IMR-90 (cell line): ENCODE measurements around the gene LRRC2. TPM values are rescaled to one million over a fixed set of nuclear protein-coding genes. Genes with fewer than 3 reads are reported as not detected.

Source experiments
- ATAC-seq: fragments of 200-7000 bp; cut with Tn5 transposase; 2 replicates; pipeline ENCODE4 v1.9.1; 2020; ENCODE audit warnings: low read depth, mild to moderate bottlenecking, moderate library complexity
- BruUV-seq: library from RNA; stranded (reverse); fragments of 400-500 nt; replicated peaks from 2 replicates; lab custom pipeline; 2021; lab: Mats Ljungman, UMichigan
- CTCF ChIA-PET: fragments of 300-600 bp; formaldehyde crosslinking; extraction: SDS; loops from one replicate; lab custom pipeline; 2021; ENCODE audit warnings: antibody characterized with exemption; lab: Yijun Ruan, JAX
- POLR2A ChIA-PET: fragments of 300-600 bp; sonication (Branson Sonifier 250); formaldehyde crosslinking; loops from one replicate; lab custom pipeline; 2022; ENCODE audit warnings: antibody characterized with exemption; ENCODE audit not compliant: unreplicated experiment; lab: Charles Lee
- DNase-seq: peaks from one replicate; pipeline ENCODE4 v3.0.0; 2013
- H2AFZ ChIP-seq: replicated peaks from 2 replicates; pipeline ENCODE3; 2013; ENCODE audit warnings: low read length, mild to moderate bottlenecking; ENCODE audit not compliant: poor library complexity
- H2AK5ac ChIP-seq: 2 replicates; pipeline ENCODE4 v1.6.1; 2013; ENCODE audit warnings: low read depth, low read length, inconsistent platforms
- H2AK9ac ChIP-seq: replicated peaks from 2 replicates; pipeline ENCODE3; 2013; ENCODE audit warnings: mild to moderate bottlenecking, low read depth, low read length, moderate library complexity; ENCODE audit not compliant: poor library complexity
- H2BK120ac ChIP-seq: 2 replicates; pipeline ENCODE4 v1.6.1; 2013; ENCODE audit warnings: low read depth, low read length, inconsistent platforms
- H2BK15ac ChIP-seq: 3 replicates; pipeline ENCODE4 v1.6.1; 2013; ENCODE audit warnings: low read depth, low read length, inconsistent platforms
- H2BK20ac ChIP-seq: 2 replicates; pipeline ENCODE4 v1.6.1; 2013; ENCODE audit warnings: low read depth, mild to moderate bottlenecking, inconsistent platforms, low read length, moderate library complexity
- H2BK5ac ChIP-seq: 2 replicates; pipeline ENCODE4 v1.6.1; 2013; ENCODE audit warnings: mild to moderate bottlenecking, low read depth, low read length, inconsistent platforms; ENCODE audit not compliant: poor library complexity, severe bottlenecking
- H3K14ac ChIP-seq: replicated peaks from 2 replicates; pipeline ENCODE4 v1.6.1; 2013; ENCODE audit warnings: low read depth, low read length, inconsistent platforms
- H3K18ac ChIP-seq: 2 replicates; pipeline ENCODE4 v1.6.1; 2013; ENCODE audit warnings: low read depth, low read length, control low read depth
- H3K23ac ChIP-seq: 2 replicates; pipeline ENCODE4 v1.6.1; 2013; ENCODE audit warnings: low read depth, low read length, inconsistent platforms
- H3K27ac ChIP-seq: 2 replicates; pipeline ENCODE4 v1.5.1; 2013; ENCODE audit warnings: mild to moderate bottlenecking, control low read depth, low read length; ENCODE audit not compliant: insufficient read depth
- H3K27me3 ChIP-seq: 2 replicates; pipeline ENCODE4 v1.6.1; 2013; ENCODE audit warnings: low read length; ENCODE audit not compliant: control insufficient read depth, insufficient read depth
- H3K36me3 ChIP-seq: 2 replicates; pipeline ENCODE4 v1.6.1; 2013; ENCODE audit warnings: low read length, mixed read lengths; ENCODE audit not compliant: control insufficient read depth, insufficient read depth
- H3K4ac ChIP-seq: 2 replicates; pipeline ENCODE4 v1.6.1; 2013; ENCODE audit warnings: low read depth, low read length, inconsistent platforms
- H3K4me1 ChIP-seq: 2 replicates; pipeline ENCODE4 v1.6.1; 2013; ENCODE audit warnings: low read length, mixed read lengths; ENCODE audit not compliant: control insufficient read depth, insufficient read depth
- H3K4me2 ChIP-seq: 2 replicates; pipeline ENCODE4 v1.6.1; 2013; ENCODE audit warnings: low read depth, mild to moderate bottlenecking, control low read depth, low read length, moderate library complexity
- H3K4me3 ChIP-seq: 2 replicates; pipeline ENCODE4 v1.5.1; 2013; ENCODE audit warnings: low read depth, mild to moderate bottlenecking, control low read depth, low read length, moderate library complexity; ENCODE audit not compliant: insufficient read depth
- H3K56ac ChIP-seq: 2 replicates; pipeline ENCODE4 v1.6.1; 2013; ENCODE audit warnings: low read length, inconsistent platforms; ENCODE audit not compliant: insufficient read depth; ENCODE audit errors: extremely low read depth
- H3K79me1 ChIP-seq, 2 experiments: 2 replicates each; pipeline ENCODE4 v1.6.1; 2013; ENCODE audit warnings: low read length in 2 of 2, inconsistent platforms in 1 of 2, low read depth in 1 of 2
- H3K9ac ChIP-seq: 2 replicates; pipeline ENCODE4 v1.6.1; 2013; ENCODE audit warnings: low read depth, low read length, control low read depth
- H3K9me1 ChIP-seq: 2 replicates; pipeline ENCODE4 v1.6.1; 2013; ENCODE audit warnings: low read length, inconsistent platforms; ENCODE audit not compliant: insufficient read depth
- H3K9me3 ChIP-seq: 2 replicates; pipeline ENCODE4 v1.6.1; 2013; ENCODE audit warnings: low read length; ENCODE audit not compliant: control insufficient read depth, insufficient read depth
- H4K20me1 ChIP-seq: 2 replicates; pipeline ENCODE4 v1.6.1; 2013; ENCODE audit warnings: low read length, inconsistent platforms; ENCODE audit not compliant: insufficient read depth
- H4K5ac ChIP-seq: 2 replicates; pipeline ENCODE4 v1.6.1; 2013; ENCODE audit warnings: mild to moderate bottlenecking, low read depth, low read length, control low read depth
- H4K8ac ChIP-seq, 2 experiments: 2 replicates each; pipeline ENCODE4 v1.6.1; 2013; ENCODE audit warnings: low read depth in 2 of 2, low read length in 2 of 2, control low read depth in 1 of 2, inconsistent platforms in 1 of 2
- H4K91ac ChIP-seq: 2 replicates; pipeline ENCODE4 v1.6.1; 2013; ENCODE audit warnings: low read depth, low read length, inconsistent platforms; ENCODE audit not compliant: insufficient read depth
- BHLHE40 ChIP-seq: fragments of 150-350 bp; IDR thresholded peaks from 2 replicates; pipeline ENCODE4 v1.6.1; 2016; ENCODE audit warnings: mild to moderate bottlenecking, low read depth, low read length
- CEBPB ChIP-seq: IDR thresholded peaks from 2 replicates; pipeline ENCODE4 v1.6.1; 2012; ENCODE audit warnings: low read depth, low read length, improper control_type of control experiment
- CHD1 ChIP-seq: IDR thresholded peaks from 2 replicates; pipeline ENCODE4 v1.6.1; 2012; ENCODE audit warnings: low read depth, low read length, improper control_type of control experiment
- FOS ChIP-seq: fragments of 150-350 bp; IDR thresholded peaks from 2 replicates; pipeline ENCODE4 v1.6.1; 2016; ENCODE audit warnings: low read depth, low read length
- MAFK ChIP-seq: IDR thresholded peaks from 2 replicates; pipeline ENCODE4 v1.6.1; 2012; ENCODE audit warnings: low read depth, low read length, improper control_type of control experiment
- MAZ ChIP-seq: IDR thresholded peaks from 2 replicates; pipeline ENCODE4 v1.6.1; 2012; ENCODE audit warnings: low read depth, mild to moderate bottlenecking, low read length, improper control_type of control experiment, moderate library complexity, borderline replicate concordance
- MXI1 ChIP-seq: IDR thresholded peaks from 2 replicates; pipeline ENCODE4 v1.6.1; 2012; ENCODE audit warnings: low read depth, mild to moderate bottlenecking, low read length, moderate library complexity, borderline replicate concordance
- NFE2L2 ChIP-seq: fragments of 150-350 bp; IDR thresholded peaks from 2 replicates; pipeline ENCODE4 v1.6.1; 2016; ENCODE audit warnings: low read depth, mild to moderate bottlenecking, low read length
- POLR2A ChIP-seq: IDR thresholded peaks from 2 replicates; pipeline ENCODE4 v1.6.1; 2012; ENCODE audit warnings: mild to moderate bottlenecking, low read depth, low read length
- RAD21 ChIP-seq: IDR thresholded peaks from 2 replicates; pipeline ENCODE4 v1.6.1; 2012; ENCODE audit warnings: low read length, improper control_type of control experiment
- RCOR1 ChIP-seq: IDR thresholded peaks from 2 replicates; pipeline ENCODE4 v1.6.1; 2012; ENCODE audit warnings: mild to moderate bottlenecking, low read length, improper control_type of control experiment; ENCODE audit not compliant: insufficient replicate concordance
- RFX5 ChIP-seq: IDR thresholded peaks from 2 replicates; pipeline ENCODE4 v1.8.0; 2012; ENCODE audit warnings: low read depth, mild to moderate bottlenecking, low read length, moderate library complexity
- SMC3 ChIP-seq: fragments of 150-350 bp; IDR thresholded peaks from 2 replicates; pipeline ENCODE4 v1.6.1; 2016; ENCODE audit warnings: low read depth, mild to moderate bottlenecking, antibody characterized with exemption, low read length, moderate library complexity
- WGBS, 2 experiments: methylation state at CpG; one replicate each; pipeline versions ENCODE4 v1.1.5 to v1.1.7; 2013; ENCODE audit warnings: missing lambda C conversion rate in 2 of 2; ENCODE audit not compliant: insufficient read length in 1 of 2; ENCODE audit errors: extremely low coverage in 2 of 2; 5-methylcytosine and 5-hydroxymethylcytosine counted together
- dilution Hi-C: fragments of 300-500 bp; cut with HindIII; formaldehyde crosslinking; loops from one replicate; pipeline ENCODE4 v1.14.3; 2018; ENCODE audit warnings: low sequenced_read_pairs; ENCODE audit not compliant: unreplicated experiment
- in situ Hi-C: fragments of 300-500 bp; cut with MboI; formaldehyde crosslinking; loops from 3 replicates; pipeline ENCODE4 v1.14.3; 2019; ENCODE audit warnings: low sequenced_read_pairs, inconsistent platforms, mixed read lengths
- intact Hi-C: fragments of 100-400 bp; cut with micrococcal nuclease; formaldehyde crosslinking; loops from 2 replicates; pipeline ENCODE4 v1.10.0; 2022
- polyA plus RNA-seq, 3 experiments: library from polyadenylated mRNA; depleted of rRNA; stranded (reverse); fragments of >200 nt; gene quantifications; 2 replicates each; pipeline ENCODE4 v1.2.3, GENCODE V29; 2012; ENCODE audit warnings: low replicate concordance in 1 of 3
- total RNA-seq: library from RNA; depleted of rRNA; stranded (reverse); fragments of >200 nt; gene quantifications from 2 replicates; pipeline ENCODE4 v1.2.3, GENCODE V29; 2012
- TF ChIP-seq, protein P1 (sequence below): fragments of 150-350 bp; IDR thresholded peaks from 2 replicates; pipeline ENCODE4 v1.6.1; 2017; ENCODE audit warnings: mild to moderate bottlenecking, antibody characterized with exemption, low read length, low read depth
- TF ChIP-seq, protein P2 (sequence below): fragments of 150-350 bp; IDR thresholded peaks from 2 replicates; pipeline ENCODE4 v1.6.1; 2016; ENCODE audit warnings: low read depth, mild to moderate bottlenecking, low read length, moderate library complexity, borderline replicate concordance
- TF ChIP-seq, protein P3 (sequence below): conservative IDR thresholded peaks from 2 replicates; pipeline ENCODE4 v1.5.1; 2012; ENCODE audit warnings: mild to moderate bottlenecking, low read depth, low read length, improper control_type of control experiment

LRRC2 gene
- total and polyA plus RNA-seq, 2 of the 4 experiments (the other 2 are of a cell fraction) = 2.9 to 4.1 TPM

DNA sequence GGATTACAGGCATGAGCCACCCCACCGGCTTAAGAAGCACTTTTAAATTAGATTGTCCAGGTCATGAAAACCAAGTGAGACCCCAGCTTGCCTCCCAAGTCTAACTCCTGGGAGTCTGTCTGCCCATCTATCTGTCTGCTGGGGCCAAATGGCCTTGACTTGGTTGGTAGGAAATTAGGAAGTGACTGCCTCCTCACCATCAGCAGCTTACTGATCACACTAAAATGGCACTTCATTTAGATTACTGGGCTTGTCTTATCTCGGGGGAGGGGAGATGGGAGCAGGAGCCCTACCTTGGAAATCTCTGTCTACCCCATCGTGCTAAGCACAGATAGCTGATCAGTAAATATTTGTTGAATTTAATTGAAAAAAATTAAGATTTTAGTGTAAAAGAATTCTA, 5.6 kb upstream of the LRRC2 start:
- H4K20me1 ChIP-seq = no peaks in the 10 kb centered on the region
- in situ Hi-C loops (no loop called here), dilution Hi-C loops (no loop called here), intact Hi-C loops (no loop called here)
- no peak overlapping the region for H2BK15ac ChIP-seq
- no peak for DNase-seq
- H3K36me3 ChIP-seq = no peaks in the 10 kb centered on the region
- H2BK5ac ChIP-seq = no peak overlapping the region
- no peak for ATAC-seq
- H2AFZ ChIP-seq = no peak overlapping the region
- H3K14ac ChIP-seq = no peak overlapping the region
- no peak overlapping the region for H3K4me2 ChIP-seq
- H2AK9ac ChIP-seq = no peak overlapping the region
- no peak overlapping the region for H4K5ac ChIP-seq
- H3K27ac ChIP-seq = no peak overlapping the region
- no peaks in the 10 kb centered on the region for H3K79me1 ChIP-seq
- H3K56ac ChIP-seq = no peak overlapping the region
- ChIA-PET CTCF (no interaction called here), POLR2A (no interaction called here)
- no peak overlapping the region for H2BK120ac ChIP-seq
- no peak overlapping the region for H3K23ac ChIP-seq
- no peaks in the 10 kb centered on the region; the same call in 1 of the 2 replicates for H3K27me3 ChIP-seq
- H4K91ac ChIP-seq = no peak overlapping the region
- H3K4me3 ChIP-seq = no peak overlapping the region
- H2BK20ac ChIP-seq = no peak overlapping the region
- H3K4me1 ChIP-seq = no peaks in the 10 kb centered on the region
- TF ChIP-seq MAZ (no peak), RAD21 (no peak), CHD1 (no peak), FOS (no peak), NFE2L2 (no peak), CEBPB (no peak), POLR2A (no peak), MXI1 (no peak), SMC3 (no peak), RCOR1 (no peak), BHLHE40 (no peak), RFX5 (no peak), MAFK (no peak)
- TF ChIP-seq, protein P1, sequence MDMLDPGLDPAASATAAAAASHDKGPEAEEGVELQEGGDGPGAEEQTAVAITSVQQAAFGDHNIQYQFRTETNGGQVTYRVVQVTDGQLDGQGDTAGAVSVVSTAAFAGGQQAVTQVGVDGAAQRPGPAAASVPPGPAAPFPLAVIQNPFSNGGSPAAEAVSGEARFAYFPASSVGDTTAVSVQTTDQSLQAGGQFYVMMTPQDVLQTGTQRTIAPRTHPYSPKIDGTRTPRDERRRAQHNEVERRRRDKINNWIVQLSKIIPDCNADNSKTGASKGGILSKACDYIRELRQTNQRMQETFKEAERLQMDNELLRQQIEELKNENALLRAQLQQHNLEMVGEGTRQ = no peak
- TF ChIP-seq, protein P2, sequence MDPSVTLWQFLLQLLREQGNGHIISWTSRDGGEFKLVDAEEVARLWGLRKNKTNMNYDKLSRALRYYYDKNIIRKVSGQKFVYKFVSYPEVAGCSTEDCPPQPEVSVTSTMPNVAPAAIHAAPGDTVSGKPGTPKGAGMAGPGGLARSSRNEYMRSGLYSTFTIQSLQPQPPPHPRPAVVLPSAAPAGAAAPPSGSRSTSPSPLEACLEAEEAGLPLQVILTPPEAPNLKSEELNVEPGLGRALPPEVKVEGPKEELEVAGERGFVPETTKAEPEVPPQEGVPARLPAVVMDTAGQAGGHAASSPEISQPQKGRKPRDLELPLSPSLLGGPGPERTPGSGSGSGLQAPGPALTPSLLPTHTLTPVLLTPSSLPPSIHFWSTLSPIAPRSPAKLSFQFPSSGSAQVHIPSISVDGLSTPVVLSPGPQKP = no peak
- TF ChIP-seq, protein P3, sequence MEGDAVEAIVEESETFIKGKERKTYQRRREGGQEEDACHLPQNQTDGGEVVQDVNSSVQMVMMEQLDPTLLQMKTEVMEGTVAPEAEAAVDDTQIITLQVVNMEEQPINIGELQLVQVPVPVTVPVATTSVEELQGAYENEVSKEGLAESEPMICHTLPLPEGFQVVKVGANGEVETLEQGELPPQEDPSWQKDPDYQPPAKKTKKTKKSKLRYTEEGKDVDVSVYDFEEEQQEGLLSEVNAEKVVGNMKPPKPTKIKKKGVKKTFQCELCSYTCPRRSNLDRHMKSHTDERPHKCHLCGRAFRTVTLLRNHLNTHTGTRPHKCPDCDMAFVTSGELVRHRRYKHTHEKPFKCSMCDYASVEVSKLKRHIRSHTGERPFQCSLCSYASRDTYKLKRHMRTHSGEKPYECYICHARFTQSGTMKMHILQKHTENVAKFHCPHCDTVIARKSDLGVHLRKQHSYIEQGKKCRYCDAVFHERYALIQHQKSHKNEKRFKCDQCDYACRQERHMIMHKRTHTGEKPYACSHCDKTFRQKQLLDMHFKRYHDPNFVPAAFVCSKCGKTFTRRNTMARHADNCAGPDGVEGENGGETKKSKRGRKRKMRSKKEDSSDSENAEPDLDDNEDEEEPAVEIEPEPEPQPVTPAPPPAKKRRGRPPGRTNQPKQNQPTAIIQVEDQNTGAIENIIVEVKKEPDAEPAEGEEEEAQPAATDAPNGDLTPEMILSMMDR = no peak
- H3K9me1 ChIP-seq = no peaks in the 10 kb centered on the region
- no peaks in the 10 kb centered on the region for H3K9me3 ChIP-seq
- H2AK5ac ChIP-seq = no peak overlapping the region
- no peak overlapping the region for H3K18ac ChIP-seq
- BruUV-seq = no TSS peak
- H4K8ac ChIP-seq = no peak overlapping the region
- no CpG with 5 or more reads among the region's 3 CpGs for WGBS, 2 experiments
- no peak overlapping the region for H3K9ac ChIP-seq
- no peak overlapping the region for H3K4ac ChIP-seq
